Hematopoietic multipotent progenitor cell treated with erythropoietin and hydrocortisone succinate and interleukin-3 and kit ligand, for 15 days (in vitro differentiated cells): ENCODE measurements around the gene TTLL9.
A peak's percentile ranks its signal among the peaks of the same experiment; 100 is the strongest.
"Not testable (repeated sequence)": the region's sequence is repeated elsewhere in the genome, so short reads cannot be mapped to it uniquely, and the experiment has no call there.

ENCODE experiments used
- DNase-seq: peaks from one replicate; pipeline ENCODE4 v3.0.0-alpha.2; 2015; ENCODE audit warnings: low spot score

The TTLL9 gene, protein sequence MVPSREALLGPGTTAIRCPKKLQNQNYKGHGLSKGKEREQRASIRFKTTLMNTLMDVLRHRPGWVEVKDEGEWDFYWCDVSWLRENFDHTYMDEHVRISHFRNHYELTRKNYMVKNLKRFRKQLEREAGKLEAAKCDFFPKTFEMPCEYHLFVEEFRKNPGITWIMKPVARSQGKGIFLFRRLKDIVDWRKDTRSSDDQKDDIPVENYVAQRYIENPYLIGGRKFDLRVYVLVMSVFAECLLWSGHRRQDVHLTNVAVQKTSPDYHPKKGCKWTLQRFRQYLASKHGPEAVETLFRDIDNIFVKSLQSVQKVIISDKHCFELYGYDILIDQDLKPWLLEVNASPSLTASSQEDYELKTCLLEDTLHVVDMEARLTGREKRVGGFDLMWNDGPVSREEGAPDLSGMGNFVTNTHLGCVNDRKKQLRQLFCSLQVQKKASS

GRCh38 chr20:31869942-31870725 lies at the start of gene TTLL9, which contains the start of gene DUSP15:
TTLL9 (plus strand) TSS chr20:31870634; CDS start chr20:31871127, 493 bp downstream.
DUSP15 (minus strand) TSS chr20:31870527; CDS start chr20:31870337, 190 bp downstream.
- DNase-seq, result no peak

DNA sequence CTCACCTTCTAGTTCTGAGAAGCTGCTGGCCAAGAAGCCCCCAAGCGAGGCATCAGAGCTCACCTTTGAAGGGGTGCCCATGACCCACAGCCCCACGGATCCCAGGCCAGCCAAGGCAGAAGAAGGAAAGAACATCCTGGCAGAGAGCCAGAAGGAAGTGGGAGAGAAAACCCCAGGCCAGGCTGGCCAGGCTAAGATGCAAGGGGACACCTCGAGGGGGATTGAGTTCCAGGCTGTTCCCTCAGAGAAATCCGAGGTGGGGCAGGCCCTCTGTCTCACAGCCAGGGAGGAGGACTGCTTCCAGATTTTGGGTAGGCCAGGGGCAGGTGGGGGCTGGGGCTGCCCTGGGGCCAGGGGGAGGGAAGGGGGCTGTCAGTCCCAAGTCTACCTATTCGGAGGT lies 49.0 kb upstream of the TTLL9 start:
- DNase-seq, result no peak

GRCh38 chr20:31822421-31823330 lies 47.8 kb upstream of the TTLL9 start:
- peak; percentile 76 for DNase-seq

DNA sequence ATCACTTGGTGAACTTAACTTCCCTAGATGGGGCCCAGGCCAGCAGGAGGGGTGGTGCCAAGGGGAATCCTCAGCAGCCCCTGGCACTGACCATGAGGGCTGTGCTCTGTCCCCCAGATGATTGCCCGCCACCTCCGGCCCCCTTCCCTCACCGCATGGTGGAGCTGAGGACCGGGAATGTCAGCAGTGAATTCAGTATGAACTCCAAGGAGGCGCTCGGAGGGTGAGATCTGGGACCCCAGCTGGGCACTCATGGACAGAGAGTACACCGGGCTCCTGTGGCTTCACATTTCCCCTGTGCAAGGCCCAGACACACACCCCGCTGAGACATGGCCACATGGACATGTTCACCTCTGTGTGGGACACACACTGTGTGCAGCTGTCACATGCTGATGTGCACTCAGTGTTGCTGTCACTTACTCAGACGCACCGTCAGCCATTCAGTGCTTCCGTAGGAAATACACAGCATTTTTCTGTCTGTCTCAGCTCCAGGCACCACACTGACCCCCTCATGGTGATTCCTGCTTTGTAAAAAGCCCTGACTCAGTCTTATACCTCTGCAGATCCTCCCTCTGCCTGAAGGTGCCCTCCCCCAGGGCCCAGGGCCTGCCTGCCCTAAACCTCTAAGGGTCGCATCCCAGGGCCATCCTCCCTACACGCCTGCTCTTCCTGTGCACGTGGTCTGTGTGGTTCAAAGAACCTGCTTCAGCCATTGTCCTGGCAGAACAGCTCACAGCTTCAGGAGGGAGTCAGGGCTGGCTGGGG lies 46.9 kb upstream of the TTLL9 start:
- no peak for DNase-seq

- DNase-seq, result no peak
These were observed 46.3 kb upstream of the TTLL9 start for GRCh38 chr20:31824125-31824485.

DNA sequence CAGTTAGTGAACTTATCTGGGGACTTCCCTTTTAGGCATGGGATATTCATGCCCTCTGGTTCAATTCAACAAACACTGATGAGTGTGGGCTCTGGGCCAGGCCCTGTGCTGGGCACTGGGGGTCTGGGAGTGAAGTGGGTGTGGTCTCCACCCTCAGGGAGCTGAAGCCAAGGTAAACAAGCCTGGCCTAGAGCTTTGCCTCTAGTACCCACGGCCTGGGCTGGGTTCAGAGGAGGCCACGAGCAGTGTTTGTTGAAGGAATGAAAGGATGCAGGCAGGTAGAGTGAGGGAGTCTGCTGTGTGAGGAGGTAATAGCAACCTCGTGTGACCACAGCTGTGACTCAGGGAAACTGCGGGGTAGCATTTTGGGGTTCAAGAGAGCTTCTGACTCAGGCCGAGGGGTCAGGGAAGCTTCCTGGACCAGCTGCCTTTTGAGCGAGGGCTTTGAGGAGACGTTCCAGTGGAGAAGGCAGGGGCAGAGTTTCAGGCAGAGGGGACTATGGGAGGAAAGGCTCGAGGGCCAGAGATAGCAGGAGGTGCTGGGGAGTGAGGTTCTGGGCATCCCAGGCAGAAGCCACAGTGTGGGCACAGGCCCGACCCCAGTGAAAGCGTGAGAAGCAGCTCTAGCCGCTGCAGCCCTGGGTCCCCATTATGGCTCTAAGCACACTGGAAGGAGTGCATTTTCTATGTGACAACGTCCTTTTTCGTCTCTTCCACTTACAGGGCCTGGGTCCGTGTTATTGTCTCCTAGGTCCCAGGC lies 45.7 kb upstream of the TTLL9 start:
- no peak for DNase-seq

GRCh38 chr20:31826074-31826473 lies 44.4 kb upstream of the TTLL9 start:
- no peak for DNase-seq

GRCh38 chr20:31827059-31827458 lies 43.4 kb upstream of the TTLL9 start:
- no peak for DNase-seq

DNA sequence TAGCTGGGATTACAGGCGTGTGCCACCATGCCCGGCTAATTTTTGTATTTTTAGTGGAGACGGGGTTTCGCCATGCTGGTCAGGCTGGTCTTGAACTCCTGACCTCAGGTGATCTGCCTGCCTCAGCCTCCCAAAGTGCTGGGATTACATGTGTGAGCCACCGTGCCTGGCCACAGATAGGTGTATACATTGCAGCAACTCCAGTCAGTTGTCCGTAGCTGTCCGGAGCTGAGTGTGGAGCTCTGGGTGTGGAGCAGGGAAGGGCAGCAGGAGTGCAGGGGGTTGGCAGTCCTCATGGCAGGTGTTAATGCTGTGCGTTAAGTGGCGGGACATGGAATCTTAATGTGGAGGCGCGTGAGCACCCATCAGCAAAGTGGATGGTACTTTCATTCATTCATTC lies 42.4 kb upstream of the TTLL9 start:
- not testable (repeated sequence) for DNase-seq

GRCh38 chr20:31829731-31830130 lies 40.7 kb upstream of the TTLL9 start:
- no peak for DNase-seq

- DNase-seq, result no peak
These were observed 39.9 kb upstream of the TTLL9 start for GRCh38 chr20:31830406-31830981.

GRCh38 chr20:31831211-31831610 lies 39.2 kb upstream of the TTLL9 start:
- DNase-seq, result no peak

GRCh38 chr20:31831771-31832306 lies 38.6 kb upstream of the TTLL9 start:
- no peak for DNase-seq

DNA sequence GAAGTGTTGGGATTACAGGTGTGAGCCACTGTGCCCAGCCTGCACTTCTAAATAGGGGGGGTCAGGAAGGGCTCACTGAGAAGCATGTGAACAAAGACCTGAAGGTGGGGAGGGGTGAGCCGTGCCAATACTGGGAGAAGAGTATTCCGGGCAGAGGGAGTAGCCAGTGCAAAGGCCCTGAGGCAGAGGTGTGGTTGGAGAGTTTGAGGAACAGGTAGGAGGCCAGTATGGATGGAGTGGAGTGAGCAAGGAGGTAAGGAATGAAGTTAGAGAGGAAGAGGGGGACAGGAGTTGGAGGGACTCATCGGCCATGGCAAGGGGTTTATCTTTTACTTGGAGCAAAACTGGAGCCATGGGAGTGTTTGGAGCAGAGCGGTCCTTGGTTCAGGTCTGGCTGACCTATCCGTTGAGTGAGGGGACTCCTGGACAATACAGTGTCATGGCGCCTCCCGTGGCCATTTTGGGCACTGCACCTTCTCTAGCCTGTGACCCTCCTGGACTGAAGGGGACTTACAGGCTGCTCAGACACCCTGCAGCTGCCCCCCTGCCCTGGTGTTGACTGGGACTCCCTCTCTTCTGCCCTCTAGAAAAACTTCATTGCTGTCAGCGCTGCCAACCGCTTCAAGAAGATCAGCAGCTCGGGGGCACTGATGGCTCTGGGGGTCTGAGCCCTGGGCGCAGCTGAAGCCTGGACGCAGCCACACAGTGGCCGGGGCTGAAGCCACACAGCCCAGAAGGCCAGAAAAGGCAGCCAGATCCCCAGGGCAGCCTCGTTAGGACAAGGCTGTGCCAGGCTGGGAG lies 37.1 kb upstream of the TTLL9 start:
- peak; percentile 59 for DNase-seq

GRCh38 chr20:31833931-31834521 lies 36.4 kb upstream of the TTLL9 start:
- DNase-seq, result no peak

DNA sequence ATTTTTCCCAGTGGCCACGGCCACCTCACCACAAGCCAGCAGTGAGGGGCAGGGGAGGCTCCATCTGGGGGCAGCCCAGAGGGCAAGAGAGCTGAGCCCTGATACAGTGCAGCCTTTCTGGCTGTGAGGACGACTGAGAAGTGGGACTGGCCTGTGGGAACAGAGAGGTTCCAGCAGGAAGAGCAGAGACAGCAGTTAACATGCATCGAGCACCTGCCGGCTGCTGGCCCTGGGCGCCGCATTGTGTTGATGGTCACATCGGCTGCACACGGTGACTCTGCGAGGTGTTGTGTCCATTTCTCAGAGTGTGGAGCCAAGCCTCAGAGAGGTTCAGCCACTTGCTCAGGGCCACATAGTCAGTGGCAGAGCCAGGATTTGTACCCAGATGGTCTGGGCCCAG lies 34.9 kb upstream of the TTLL9 start:
- DNase-seq, result no peak

DNA sequence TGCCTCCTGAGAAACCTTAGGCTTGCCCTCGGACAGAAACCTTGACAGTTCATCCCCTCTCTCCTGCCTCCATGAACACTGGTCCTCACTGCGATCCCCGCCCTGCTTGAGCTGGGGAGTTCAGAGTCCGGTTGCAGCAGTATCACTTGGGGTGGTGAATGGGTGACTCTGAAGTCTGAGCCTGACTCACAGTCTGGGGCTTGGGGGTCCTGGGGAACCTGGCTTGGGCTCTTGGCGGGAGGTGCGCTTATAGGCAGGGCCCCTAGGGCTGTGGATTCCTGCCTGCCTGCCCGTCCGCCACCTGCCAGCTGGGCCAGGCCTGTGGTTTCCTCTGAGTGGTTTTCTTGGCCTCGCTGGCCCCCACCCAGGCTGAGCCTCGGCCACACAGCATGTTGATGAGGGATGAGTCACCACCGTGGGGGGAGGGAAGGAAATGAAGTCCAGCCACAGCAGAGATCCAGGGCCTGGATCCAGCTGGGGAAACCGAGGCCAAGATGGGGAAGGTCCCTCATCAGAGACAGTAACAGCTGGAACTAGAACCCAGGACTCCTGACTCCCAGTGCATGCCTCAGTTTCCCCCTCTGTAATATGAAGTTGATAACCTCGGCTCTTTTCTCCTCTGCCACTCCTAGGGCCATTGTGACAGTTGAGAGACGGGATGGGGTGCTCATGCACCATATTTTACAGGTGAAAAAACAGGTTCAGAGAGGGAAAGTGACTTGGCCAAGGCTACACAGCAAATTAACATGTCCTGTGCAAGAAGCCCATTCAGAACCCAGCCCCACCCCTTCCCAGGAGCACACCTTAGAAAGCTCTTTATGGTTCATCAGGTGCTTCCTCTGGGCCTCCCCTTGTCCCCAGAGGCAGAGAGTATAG lies 34.2 kb upstream of the TTLL9 start:
- DNase-seq, result no peak
